ENCODE results near the gene PCGF1. TPM values are rescaled to one million over a fixed set of nuclear protein-coding genes. Genes with fewer than 3 reads are reported as not detected.
A peak's percentile ranks its signal among the peaks of the same experiment; 100 is the strongest.

PCGF1 gene
- total and polyA plus RNA-seq, 2 of the 13 experiments (the other 11 are each of a cell fraction or from before 2014, with no cell fraction given), result 20.4 to 22.6 TPM

DNA sequence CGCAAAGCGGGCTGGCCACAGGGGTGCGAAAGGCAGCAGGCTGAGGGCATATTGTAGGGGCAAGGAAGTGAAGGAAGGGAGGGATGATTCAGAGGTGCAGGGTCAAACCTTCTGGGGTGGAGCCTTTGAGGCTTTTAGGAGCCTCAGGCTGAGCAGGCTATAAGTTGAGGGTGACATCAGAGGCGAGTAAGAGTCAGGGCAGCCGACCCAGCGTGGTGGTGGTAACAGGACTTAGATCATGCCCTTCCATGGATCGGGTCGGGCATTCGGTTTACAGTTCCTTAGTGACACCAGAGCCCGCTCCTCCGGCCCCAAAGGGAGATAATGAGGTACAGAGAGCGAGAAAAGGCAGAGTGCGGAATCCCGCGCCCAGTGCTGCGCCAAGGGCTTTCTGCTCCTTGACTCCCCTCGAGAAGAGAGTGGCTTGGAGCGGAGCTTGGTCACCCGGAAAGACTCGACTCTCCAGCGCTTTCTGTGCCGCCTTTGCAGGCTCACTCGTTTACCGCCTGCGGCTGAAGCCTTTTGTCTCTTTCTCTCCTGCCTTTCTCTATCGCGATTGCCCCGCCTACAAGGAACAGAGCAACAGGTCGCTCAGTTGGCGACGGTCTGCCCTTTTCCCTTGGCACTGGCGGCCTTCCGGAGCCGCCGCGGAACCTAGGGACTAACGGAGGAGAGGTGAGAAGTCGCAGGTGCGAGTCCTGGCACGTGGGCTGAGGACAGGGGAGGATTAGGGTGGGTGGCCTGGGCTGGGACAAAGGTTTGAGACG lies 8.8 kb downstream of the PCGF1 start:
- no peak for DNase-seq (ENCODE audit: low spot score)
- no peak for FAIRE-seq
- ChIA-PET POLR2A (interaction anchor here (1.0 to 16.5 kb wide), 11 partner anchors 9 to 69 kb away, joined by 3 to 795 read pairs (median 6); partner anchors contain the start of genes AUP1, CCDC142, DQX1 and HTRA2), CTCF (ENCODE audit: low intra/inter-chr PET ratio, low total read pairs) (no interaction called here)
- H3K9me3 ChIP-seq (ENCODE audit: low read length), result no peaks in the 10 kb centered on the region
- H3K36me3 ChIP-seq (replicated peaks in 1 of 2; ENCODE audit: control insufficient read depth in 1 of 2, insufficient read depth in 2 of 2, low read length in 2 of 2), result peaks cover 2 to 6% of the 10 kb centered on the region in 2 experiments
- H3K79me2 ChIP-seq (ENCODE audit: insufficient read depth, low read length), result peaks cover 23% of the 10 kb centered on the region
- 77% methylated on average over 41 of the region's 41 CpGs for WGBS (ENCODE audit: low lambda C conversion rate)
- H3K27me3 ChIP-seq (ENCODE audit: control insufficient read depth in 1 of 2, insufficient read depth in 2 of 2, low read length in 2 of 2), result no peaks in the 10 kb centered on the region; a peak in 1 of 5 replicates
- peaks cover 66% of the 10 kb centered on the region for H3K4me1 ChIP-seq (ENCODE audit: insufficient read depth, low read length)
- peak overlapping the region; percentile 32 to 66 (median 53); a peak in 5 of 6 replicates for H3K4me3 ChIP-seq (replicated peaks in 1 of 3; ENCODE audit: insufficient read depth in 1 of 3, low read depth in 2 of 3, low read length in 3 of 3)
- H3K9ac ChIP-seq (ENCODE audit: insufficient read depth, low read depth, low read length), result peak overlapping the region; percentile 50
- no peak overlapping the region for H2AFZ ChIP-seq (ENCODE audit: low read length)
- H3K4me2 ChIP-seq (ENCODE audit: low read depth, low read length), result peak overlapping the region; percentile 92
- in situ Hi-C loops (cut with HindIII; ENCODE audit: extremely low pct_ligation_motif_present, low pct_unique_long_range_greater_than_20kb) (no loop called here), intact Hi-C loops (cut with micrococcal nuclease; ENCODE audit: unreplicated experiment) (loop anchor here (10.0 kb wide), 1 partner anchor 1804 kb away; no protein-coding TSS in a partner anchor)
- peak overlapping the region; percentile 70 for H3K27ac ChIP-seq (ENCODE audit: extremely low read length, insufficient read depth, low read length)
- no peak for ATAC-seq
- no TSS peak for BruUV-seq (replicated peaks)
- H4K20me1 ChIP-seq (ENCODE audit: insufficient read depth, low read length), result no peaks in the 10 kb centered on the region
- TF ChIP-seq NKX3-1 (CRISPR knock-in tag; IDR thresholded peaks at IDR 0.05) (no peak), SMARCE1 (IDR thresholded peaks at IDR 0.05; ENCODE audit: borderline replicate concordance) (no peak), EZH2 (conservative IDR thresholded peaks at IDR 0.05; ENCODE audit: low read depth, low read length) (no peak), RFX1 (IDR thresholded peaks at IDR 0.05) (no peak), ZNF562 (CRISPR knock-in tag; IDR thresholded peaks at IDR 0.05; ENCODE audit: borderline replicate concordance) (no peak), FIP1L1 (IDR thresholded peaks at IDR 0.05; ENCODE audit: borderline replicate concordance, insufficient read depth, low read depth, low read length) (no peak), SUZ12 (IDR thresholded peaks at IDR 0.05; ENCODE audit: low read depth, low read length) (no peak), ZMYM4 (CRISPR knock-in tag; IDR thresholded peaks at IDR 0.05) (peak; percentile 45; the same call in 1 of the 2 replicates), ZNF335 (CRISPR knock-in tag; IDR thresholded peaks at IDR 0.05) (no peak), ZNF644 (CRISPR knock-in tag; IDR thresholded peaks at IDR 0.05; ENCODE audit: low read depth) (no peak), ZNF605 (CRISPR knock-in tag; IDR thresholded peaks at IDR 0.05) (no peak), REPIN1 (CRISPR knock-in tag; IDR thresholded peaks at IDR 0.05; ENCODE audit: borderline replicate concordance, low read depth) (no peak)
- TF ChIP-seq, protein P1, sequence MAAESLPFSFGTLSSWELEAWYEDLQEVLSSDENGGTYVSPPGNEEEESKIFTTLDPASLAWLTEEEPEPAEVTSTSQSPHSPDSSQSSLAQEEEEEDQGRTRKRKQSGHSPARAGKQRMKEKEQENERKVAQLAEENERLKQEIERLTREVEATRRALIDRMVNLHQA (CRISPR knock-in tag; IDR thresholded peaks at IDR 0.05), result no peak
- TF ChIP-seq, protein P2, sequence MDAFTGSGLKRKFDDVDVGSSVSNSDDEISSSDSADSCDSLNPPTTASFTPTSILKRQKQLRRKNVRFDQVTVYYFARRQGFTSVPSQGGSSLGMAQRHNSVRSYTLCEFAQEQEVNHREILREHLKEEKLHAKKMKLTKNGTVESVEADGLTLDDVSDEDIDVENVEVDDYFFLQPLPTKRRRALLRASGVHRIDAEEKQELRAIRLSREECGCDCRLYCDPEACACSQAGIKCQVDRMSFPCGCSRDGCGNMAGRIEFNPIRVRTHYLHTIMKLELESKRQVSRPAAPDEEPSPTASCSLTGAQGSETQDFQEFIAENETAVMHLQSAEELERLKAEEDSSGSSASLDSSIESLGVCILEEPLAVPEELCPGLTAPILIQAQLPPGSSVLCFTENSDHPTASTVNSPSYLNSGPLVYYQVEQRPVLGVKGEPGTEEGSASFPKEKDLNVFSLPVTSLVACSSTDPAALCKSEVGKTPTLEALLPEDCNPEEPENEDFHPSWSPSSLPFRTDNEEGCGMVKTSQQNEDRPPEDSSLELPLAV (CRISPR knock-in tag; conservative IDR thresholded peaks at IDR 0.05; ENCODE audit: low read depth), result no peak
- TF ChIP-seq, protein P3, sequence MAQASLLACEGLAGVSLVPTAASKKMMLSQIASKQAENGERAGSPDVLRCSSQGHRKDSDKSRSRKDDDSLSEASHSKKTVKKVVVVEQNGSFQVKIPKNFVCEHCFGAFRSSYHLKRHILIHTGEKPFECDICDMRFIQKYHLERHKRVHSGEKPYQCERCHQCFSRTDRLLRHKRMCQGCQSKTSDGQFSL (CRISPR knock-in tag; IDR thresholded peaks at IDR 0.05), result no peak
- TF ChIP-seq, protein P4, sequence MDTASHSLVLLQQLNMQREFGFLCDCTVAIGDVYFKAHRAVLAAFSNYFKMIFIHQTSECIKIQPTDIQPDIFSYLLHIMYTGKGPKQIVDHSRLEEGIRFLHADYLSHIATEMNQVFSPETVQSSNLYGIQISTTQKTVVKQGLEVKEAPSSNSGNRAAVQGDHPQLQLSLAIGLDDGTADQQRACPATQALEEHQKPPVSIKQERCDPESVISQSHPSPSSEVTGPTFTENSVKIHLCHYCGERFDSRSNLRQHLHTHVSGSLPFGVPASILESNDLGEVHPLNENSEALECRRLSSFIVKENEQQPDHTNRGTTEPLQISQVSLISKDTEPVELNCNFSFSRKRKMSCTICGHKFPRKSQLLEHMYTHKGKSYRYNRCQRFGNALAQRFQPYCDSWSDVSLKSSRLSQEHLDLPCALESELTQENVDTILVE (CRISPR knock-in tag; IDR thresholded peaks at IDR 0.05), result no peak
- TF ChIP-seq, protein P5, sequence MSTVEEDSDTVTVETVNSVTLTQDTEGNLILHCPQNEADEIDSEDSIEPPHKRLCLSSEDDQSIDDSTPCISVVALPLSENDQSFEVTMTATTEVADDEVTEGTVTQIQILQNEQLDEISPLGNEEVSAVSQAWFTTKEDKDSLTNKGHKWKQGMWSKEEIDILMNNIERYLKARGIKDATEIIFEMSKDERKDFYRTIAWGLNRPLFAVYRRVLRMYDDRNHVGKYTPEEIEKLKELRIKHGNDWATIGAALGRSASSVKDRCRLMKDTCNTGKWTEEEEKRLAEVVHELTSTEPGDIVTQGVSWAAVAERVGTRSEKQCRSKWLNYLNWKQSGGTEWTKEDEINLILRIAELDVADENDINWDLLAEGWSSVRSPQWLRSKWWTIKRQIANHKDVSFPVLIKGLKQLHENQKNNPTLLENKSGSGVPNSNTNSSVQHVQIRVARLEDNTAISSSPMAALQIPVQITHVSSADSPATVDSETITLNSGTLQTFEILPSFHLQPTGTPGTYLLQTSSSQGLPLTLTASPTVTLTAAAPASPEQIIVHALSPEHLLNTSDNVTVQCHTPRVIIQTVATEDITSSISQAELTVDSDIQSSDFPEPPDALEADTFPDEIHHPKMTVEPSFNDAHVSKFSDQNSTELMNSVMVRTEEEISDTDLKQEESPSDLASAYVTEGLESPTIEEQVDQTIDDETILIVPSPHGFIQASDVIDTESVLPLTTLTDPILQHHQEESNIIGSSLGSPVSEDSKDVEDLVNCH (CRISPR knock-in tag; IDR thresholded peaks at IDR 0.05), result no peak
